ENCODE data around the gene NEFH.
A peak's percentile ranks its signal among the peaks of the same experiment; 100 is the strongest.

The NEFH gene

DNA sequence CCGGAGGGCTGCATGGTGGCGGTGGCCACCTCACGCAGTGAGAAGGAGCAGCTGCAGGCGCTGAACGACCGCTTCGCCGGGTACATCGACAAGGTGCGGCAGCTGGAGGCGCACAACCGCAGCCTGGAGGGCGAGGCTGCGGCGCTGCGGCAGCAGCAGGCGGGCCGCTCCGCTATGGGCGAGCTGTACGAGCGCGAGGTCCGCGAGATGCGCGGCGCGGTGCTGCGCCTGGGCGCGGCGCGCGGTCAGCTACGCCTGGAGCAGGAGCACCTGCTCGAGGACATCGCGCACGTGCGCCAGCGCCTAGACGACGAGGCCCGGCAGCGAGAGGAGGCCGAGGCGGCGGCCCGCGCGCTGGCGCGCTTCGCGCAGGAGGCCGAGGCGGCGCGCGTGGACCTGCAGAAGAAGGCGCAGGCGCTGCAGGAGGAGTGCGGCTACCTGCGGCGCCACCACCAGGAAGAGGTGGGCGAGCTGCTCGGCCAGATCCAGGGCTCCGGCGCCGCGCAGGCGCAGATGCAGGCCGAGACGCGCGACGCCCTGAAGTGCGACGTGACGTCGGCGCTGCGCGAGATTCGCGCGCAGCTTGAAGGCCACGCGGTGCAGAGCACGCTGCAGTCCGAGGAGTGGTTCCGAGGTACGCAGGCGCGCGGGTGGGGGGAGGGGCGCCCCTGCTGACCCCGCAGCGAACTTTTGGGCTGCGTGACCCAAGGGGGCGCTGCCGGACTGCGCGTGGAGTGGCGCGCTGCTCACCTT, 670 bp downstream of the NEFH start:
- no peak overlapping the region for H2BK120ac ChIP-seq (ENCODE audit: low read depth, low read length)
- no peak overlapping the region for H2BK12ac ChIP-seq (ENCODE audit: low read length)
- no peak for DNase-seq (ENCODE audit: low spot score)
- H3K4me3 ChIP-seq (ENCODE audit: low read length in 2 of 2), result peak overlapping the region; percentile 39 to 63
- peaks cover 0 to 7% of the 10 kb centered on the region in 2 donors for H3K36me3 ChIP-seq (replicated peaks in 1 of 2; ENCODE audit: control insufficient read depth in 2 of 2, insufficient read depth in 2 of 2, low read length in 2 of 2)
- H3K23ac ChIP-seq (ENCODE audit: low read depth, low read length, poor library complexity), result peak overlapping the region; percentile 82
- no peak overlapping the region for H3K4ac ChIP-seq (ENCODE audit: low read length)
- no peak overlapping the region for H4K8ac ChIP-seq (ENCODE audit: low read depth, low read length)
- H3K18ac ChIP-seq (ENCODE audit: low read length), result peak overlapping the region; percentile 60
- peak overlapping the region; percentile 55 for H3K4me2 ChIP-seq (ENCODE audit: insufficient read depth, low read length, poor library complexity, severe bottlenecking)
- H3K9ac ChIP-seq (ENCODE audit: low read depth, low read length, poor library complexity), result peak overlapping the region; percentile 31
- no peaks in the 10 kb centered on the region for H3K79me1 ChIP-seq (ENCODE audit: low read depth, low read length)
- peak overlapping the region; percentile 46 for H4K91ac ChIP-seq (ENCODE audit: low read depth, low read length, poor library complexity)
- no CpG with 5 or more reads among the region's 107 CpGs for WGBS, 2 donors (ENCODE audit: extremely low coverage in 2 of 2, insufficient read length in 2 of 2, insufficient replicate concordance in 1 of 2)
- peaks cover 20 to 65% (median 46%) of the 10 kb centered on the region in 3 experiments for H3K27me3 ChIP-seq (ENCODE audit: control insufficient read depth in 3 of 3, insufficient read depth in 3 of 3, low read depth in 1 of 3, low read length in 3 of 3)
- no peak overlapping the region for H3K27ac ChIP-seq (replicated peaks; ENCODE audit: low read length)
- no peak overlapping the region for H3K14ac ChIP-seq (ENCODE audit: low read length)
- H3K9me3 ChIP-seq (replicated peaks in 1 of 2; ENCODE audit: control insufficient read depth in 2 of 2, insufficient read depth in 1 of 2, low read depth in 1 of 2, low read length in 2 of 2), result peaks cover 0 to 9% of the 10 kb centered on the region in 2 donors
- H2BK5ac ChIP-seq (ENCODE audit: low read length), result no peak overlapping the region
- peak overlapping the region; percentile 86 for H2AFZ ChIP-seq (ENCODE audit: low read length)
- H2BK15ac ChIP-seq (ENCODE audit: low read length), result no peak overlapping the region
- no peak overlapping the region for H2AK5ac ChIP-seq (ENCODE audit: low read depth, low read length)
- H3K4me1 ChIP-seq (ENCODE audit: control insufficient read depth in 2 of 2, insufficient read depth in 1 of 2, low read depth in 1 of 2, low read length in 2 of 2), result peaks cover 15 to 18% of the 10 kb centered on the region in 2 donors

DNA sequence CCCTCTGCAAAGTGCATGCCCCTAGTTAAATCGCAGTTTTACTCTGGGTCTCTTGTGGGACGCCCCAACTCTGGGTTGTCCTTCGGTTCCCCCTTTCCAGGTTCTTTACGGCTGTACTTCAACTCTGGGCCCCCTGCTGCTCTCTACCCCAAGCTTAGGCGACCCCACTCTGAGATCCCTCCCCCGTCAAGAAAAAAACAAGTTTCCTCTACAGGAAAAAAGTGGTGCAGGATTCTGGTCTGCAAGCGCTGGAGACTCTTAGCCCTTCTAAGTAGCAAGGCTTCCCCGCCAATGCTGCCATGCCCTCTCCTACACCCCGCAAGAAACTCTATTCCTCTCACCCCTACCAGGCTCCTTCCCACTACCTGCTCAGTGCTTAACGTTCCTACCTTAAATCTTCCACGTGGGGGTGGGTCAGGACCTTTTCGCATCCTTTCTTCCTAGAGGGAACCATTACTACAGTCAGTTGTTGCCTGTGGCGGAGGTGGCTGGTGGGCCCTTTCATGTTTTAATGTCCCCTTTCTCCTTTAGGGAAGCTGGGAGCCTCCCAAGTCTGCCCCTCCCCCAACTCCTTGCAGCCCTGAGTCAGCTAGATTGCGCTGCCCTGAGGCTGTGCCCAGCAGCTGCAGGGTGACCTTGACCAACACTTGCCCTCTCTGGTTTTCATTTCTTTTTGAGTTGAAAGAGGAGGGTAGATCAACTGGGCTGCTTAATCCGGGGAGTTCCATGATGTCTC, 1.4 kb downstream of the NEFH start:
- peaks cover 0 to 9% of the 10 kb centered on the region in 2 donors for H3K9me3 ChIP-seq (replicated peaks in 1 of 2; ENCODE audit: control insufficient read depth in 2 of 2, insufficient read depth in 1 of 2, low read depth in 1 of 2, low read length in 2 of 2)
- peaks cover 15 to 18% of the 10 kb centered on the region in 2 donors for H3K4me1 ChIP-seq (ENCODE audit: control insufficient read depth in 2 of 2, insufficient read depth in 1 of 2, low read depth in 1 of 2, low read length in 2 of 2)
- H3K18ac ChIP-seq (ENCODE audit: low read length), result peak overlapping the region; percentile 52
- H3K36me3 ChIP-seq (replicated peaks in 1 of 2; ENCODE audit: control insufficient read depth in 2 of 2, insufficient read depth in 2 of 2, low read length in 2 of 2), result peaks cover 0 to 8% of the 10 kb centered on the region in 2 donors
- peak overlapping the region; percentile 86 for H2AFZ ChIP-seq (ENCODE audit: low read length)
- no peak overlapping the region for H4K8ac ChIP-seq (ENCODE audit: low read depth, low read length)
- H3K27me3 ChIP-seq (ENCODE audit: control insufficient read depth in 3 of 3, insufficient read depth in 3 of 3, low read depth in 1 of 3, low read length in 3 of 3), result peaks cover 20 to 58% (median 46%) of the 10 kb centered on the region in 3 experiments
- H3K14ac ChIP-seq (ENCODE audit: low read length), result no peak overlapping the region
- peak overlapping the region; percentile 39 to 63 for H3K4me3 ChIP-seq (ENCODE audit: low read length in 2 of 2)
- H3K4ac ChIP-seq (ENCODE audit: low read length), result no peak overlapping the region
- H3K23ac ChIP-seq (ENCODE audit: low read depth, low read length, poor library complexity), result peak overlapping the region; percentile 82
- DNase-seq (ENCODE audit: low spot score), result no peak
- H3K27ac ChIP-seq (replicated peaks; ENCODE audit: low read length), result no peak overlapping the region
- H2BK5ac ChIP-seq (ENCODE audit: low read length), result no peak overlapping the region
- H3K9ac ChIP-seq (ENCODE audit: low read depth, low read length, poor library complexity), result no peak overlapping the region
- WGBS, 2 donors (ENCODE audit: extremely low coverage in 2 of 2, insufficient read length in 2 of 2, insufficient replicate concordance in 1 of 2), result no CpG with 5 or more reads among the region's 15 CpGs
- peak overlapping the region; percentile 55 for H3K4me2 ChIP-seq (ENCODE audit: insufficient read depth, low read length, poor library complexity, severe bottlenecking)
- H2BK12ac ChIP-seq (ENCODE audit: low read length), result no peak overlapping the region
- H4K91ac ChIP-seq (ENCODE audit: low read depth, low read length, poor library complexity), result no peak overlapping the region
- no peaks in the 10 kb centered on the region for H3K79me1 ChIP-seq (ENCODE audit: low read depth, low read length)
- no peak overlapping the region for H2BK120ac ChIP-seq (ENCODE audit: low read depth, low read length)
- no peak overlapping the region for H2AK5ac ChIP-seq (ENCODE audit: low read depth, low read length)
- no peak overlapping the region for H2BK15ac ChIP-seq (ENCODE audit: low read length)

DNA sequence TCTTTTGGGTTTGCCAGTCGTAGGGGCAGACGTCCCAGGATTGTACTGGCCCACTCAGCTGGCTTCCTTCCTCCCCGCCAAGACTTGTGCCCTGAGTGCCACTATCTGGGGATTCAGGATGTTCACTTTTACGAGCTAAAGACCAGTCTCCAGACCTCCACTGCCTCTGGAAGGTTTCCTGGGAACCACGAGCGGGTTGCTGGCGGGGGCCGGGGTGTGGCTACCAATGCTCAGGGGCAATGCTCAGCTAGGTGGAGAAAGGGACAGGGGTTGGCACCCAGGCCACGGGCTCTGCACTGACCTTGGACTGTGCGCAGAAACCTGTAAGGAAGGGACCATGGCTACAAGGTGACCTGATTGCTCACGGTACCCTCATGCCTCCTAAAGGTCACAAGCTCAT, 2.2 kb downstream of the NEFH start:
- H3K27me3 ChIP-seq (ENCODE audit: control insufficient read depth in 3 of 3, insufficient read depth in 3 of 3, low read depth in 1 of 3, low read length in 3 of 3), result peaks cover 20 to 51% (median 46%) of the 10 kb centered on the region in 3 experiments
- H3K18ac ChIP-seq (ENCODE audit: low read length), result no peak overlapping the region
- no peak overlapping the region for H2BK12ac ChIP-seq (ENCODE audit: low read length)
- no peak overlapping the region for H3K9ac ChIP-seq (ENCODE audit: low read depth, low read length, poor library complexity)
- H3K36me3 ChIP-seq (replicated peaks in 1 of 2; ENCODE audit: control insufficient read depth in 2 of 2, insufficient read depth in 2 of 2, low read length in 2 of 2), result peaks cover 0 to 8% of the 10 kb centered on the region in 2 donors
- no peak overlapping the region for H2BK120ac ChIP-seq (ENCODE audit: low read depth, low read length)
- no peak for DNase-seq (ENCODE audit: low spot score)
- H2AFZ ChIP-seq (ENCODE audit: low read length), result no peak overlapping the region
- no peak overlapping the region for H3K14ac ChIP-seq (ENCODE audit: low read length)
- peaks cover 0 to 9% of the 10 kb centered on the region in 2 donors for H3K9me3 ChIP-seq (replicated peaks in 1 of 2; ENCODE audit: control insufficient read depth in 2 of 2, insufficient read depth in 1 of 2, low read depth in 1 of 2, low read length in 2 of 2)
- no peaks in the 10 kb centered on the region for H3K79me1 ChIP-seq (ENCODE audit: low read depth, low read length)
- H2BK5ac ChIP-seq (ENCODE audit: low read length), result no peak overlapping the region
- H3K4me3 ChIP-seq (ENCODE audit: low read length in 2 of 2), result no peak overlapping the region
- H3K27ac ChIP-seq (replicated peaks; ENCODE audit: low read length), result no peak overlapping the region
- no peak overlapping the region for H3K23ac ChIP-seq (ENCODE audit: low read depth, low read length, poor library complexity)
- no peak overlapping the region for H2BK15ac ChIP-seq (ENCODE audit: low read length)
- WGBS, 2 donors (ENCODE audit: extremely low coverage in 2 of 2, insufficient read length in 2 of 2, insufficient replicate concordance in 1 of 2), result no CpG with 5 or more reads among the region's 11 CpGs
- H4K91ac ChIP-seq (ENCODE audit: low read depth, low read length, poor library complexity), result no peak overlapping the region
- no peak overlapping the region for H3K4me2 ChIP-seq (ENCODE audit: insufficient read depth, low read length, poor library complexity, severe bottlenecking)
- peaks cover 15 to 18% of the 10 kb centered on the region in 2 donors for H3K4me1 ChIP-seq (ENCODE audit: control insufficient read depth in 2 of 2, insufficient read depth in 1 of 2, low read depth in 1 of 2, low read length in 2 of 2)
- H3K4ac ChIP-seq (ENCODE audit: low read length), result no peak overlapping the region
- no peak overlapping the region for H2AK5ac ChIP-seq (ENCODE audit: low read depth, low read length)
- peak overlapping the region; percentile 3 for H4K8ac ChIP-seq (ENCODE audit: low read depth, low read length)

DNA sequence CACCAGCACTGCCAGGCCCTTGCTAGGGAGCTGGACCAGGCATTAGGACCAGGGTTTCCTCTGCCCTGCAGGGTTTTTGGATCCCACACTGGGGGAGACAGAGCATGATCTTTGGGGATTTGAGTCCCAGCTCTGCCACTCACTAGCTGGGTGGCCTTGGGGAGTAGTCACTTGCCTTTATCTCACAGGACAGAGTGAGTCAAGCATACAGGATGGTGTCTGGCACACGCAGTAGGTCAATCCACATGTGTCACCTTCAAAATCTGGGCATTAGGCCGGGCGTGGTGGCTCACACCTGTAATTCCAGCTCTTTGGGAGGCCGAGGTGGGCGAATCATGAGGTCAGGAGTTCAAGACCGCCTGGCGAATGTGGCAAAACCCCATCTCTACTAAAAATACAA, 2.7 kb downstream of the NEFH start:
- DNase-seq (ENCODE audit: low spot score), result no peak
- Histone ChIP-seq H2AK5ac (ENCODE audit: low read depth, low read length) (no peak overlapping the region), H3K18ac (ENCODE audit: low read length) (no peak overlapping the region), H2AFZ (ENCODE audit: low read length) (no peak overlapping the region), H3K14ac (ENCODE audit: low read length) (no peak overlapping the region), H3K79me1 (ENCODE audit: low read depth, low read length) (no peaks in the 10 kb centered on the region), H3K27me3 (ENCODE audit: control insufficient read depth in 3 of 3, insufficient read depth in 3 of 3, low read depth in 1 of 3, low read length in 3 of 3) (peaks cover 20 to 46% (median 46%) of the 10 kb centered on the region in 3 experiments), H3K23ac (ENCODE audit: low read depth, low read length, poor library complexity) (no peak overlapping the region), H4K8ac (ENCODE audit: low read depth, low read length) (no peak overlapping the region), H3K4ac (ENCODE audit: low read length) (no peak overlapping the region), H3K27ac (replicated peaks; ENCODE audit: low read length) (no peak overlapping the region), H3K9me3 (replicated peaks in 1 of 2; ENCODE audit: control insufficient read depth in 2 of 2, insufficient read depth in 1 of 2, low read depth in 1 of 2, low read length in 2 of 2) (peaks cover 0 to 9% of the 10 kb centered on the region in 2 donors), H3K9ac (ENCODE audit: low read depth, low read length, poor library complexity) (no peak overlapping the region), H2BK15ac (ENCODE audit: low read length) (no peak overlapping the region), H3K4me2 (ENCODE audit: insufficient read depth, low read length, poor library complexity, severe bottlenecking) (no peak overlapping the region), H3K4me3 (ENCODE audit: low read length in 2 of 2) (no peak overlapping the region), H3K36me3 (replicated peaks in 1 of 2; ENCODE audit: control insufficient read depth in 2 of 2, insufficient read depth in 2 of 2, low read length in 2 of 2) (peaks cover 0 to 11% of the 10 kb centered on the region in 2 donors), H2BK5ac (ENCODE audit: low read length) (no peak overlapping the region), H2BK120ac (ENCODE audit: low read depth, low read length) (no peak overlapping the region), H4K91ac (ENCODE audit: low read depth, low read length, poor library complexity) (no peak overlapping the region), H2BK12ac (ENCODE audit: low read length) (no peak overlapping the region), H3K4me1 (ENCODE audit: control insufficient read depth in 2 of 2, insufficient read depth in 1 of 2, low read depth in 1 of 2, low read length in 2 of 2) (peaks cover 14 to 16% of the 10 kb centered on the region in 2 donors)
- WGBS, 2 donors (ENCODE audit: extremely low coverage in 2 of 2, insufficient read length in 2 of 2, insufficient replicate concordance in 1 of 2), result no CpG with 5 or more reads among the region's 7 CpGs
